Measurements from ENCODE around the gene EFNA4.
A peak's percentile ranks its signal among the peaks of the same experiment; 100 is the strongest.
"Not testable (repeated sequence)": the region's sequence is repeated elsewhere in the genome, so short reads cannot be mapped to it uniquely, and the experiment has no call there.

Gene EFNA4

GRCh38 chr1:155091071-155092051 is 27.8 kb downstream of the EFNA4 start:
- DNase-seq: no peak

DNA sequence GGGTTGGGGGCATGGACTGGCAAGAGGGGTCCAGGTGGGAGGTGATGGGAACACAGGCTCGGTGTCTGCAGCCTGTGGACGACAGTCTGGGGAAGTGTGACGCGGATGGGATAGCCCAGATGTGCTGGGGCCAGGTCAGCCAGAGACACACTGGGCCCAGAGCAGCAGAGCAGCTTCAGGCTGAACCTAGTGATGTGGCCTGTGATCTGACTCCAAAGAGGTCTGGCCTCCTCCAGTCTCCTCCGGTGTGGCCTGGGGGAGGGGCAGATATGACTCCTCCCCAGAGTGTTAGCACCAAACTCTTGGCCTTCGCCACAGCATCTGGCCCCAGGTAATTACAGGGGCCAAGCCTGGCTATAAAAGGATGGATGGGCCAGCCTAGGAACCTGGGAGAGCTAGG is 28.6 kb downstream of the EFNA4 start:
- no peak for DNase-seq

DNA sequence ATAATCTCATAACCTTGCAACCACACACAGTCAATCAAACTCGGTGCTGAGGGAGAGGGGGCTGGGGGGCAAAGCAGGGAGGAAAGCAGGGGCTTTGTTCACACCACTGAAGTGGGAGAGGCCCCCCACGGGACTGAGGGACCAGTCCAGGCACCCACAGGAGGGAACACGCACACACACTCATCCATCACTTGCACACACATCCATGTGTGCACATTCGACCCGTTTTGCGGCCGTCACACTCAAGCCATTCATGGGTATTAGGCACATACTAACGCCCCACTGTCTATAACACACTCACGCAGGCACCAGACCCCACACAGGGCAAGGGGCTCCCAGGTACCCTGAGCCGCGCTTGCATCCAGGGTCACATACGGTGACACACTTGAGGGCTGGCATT is 29.1 kb downstream of the EFNA4 start:
- no peak for DNase-seq

- no peak for DNase-seq
These were observed 30.5 kb downstream of the EFNA4 start for GRCh38 chr1:155093911-155094621.

GRCh38 chr1:155094622-155094948 is 31.0 kb downstream of the EFNA4 start:
- no peak for DNase-seq

DNA sequence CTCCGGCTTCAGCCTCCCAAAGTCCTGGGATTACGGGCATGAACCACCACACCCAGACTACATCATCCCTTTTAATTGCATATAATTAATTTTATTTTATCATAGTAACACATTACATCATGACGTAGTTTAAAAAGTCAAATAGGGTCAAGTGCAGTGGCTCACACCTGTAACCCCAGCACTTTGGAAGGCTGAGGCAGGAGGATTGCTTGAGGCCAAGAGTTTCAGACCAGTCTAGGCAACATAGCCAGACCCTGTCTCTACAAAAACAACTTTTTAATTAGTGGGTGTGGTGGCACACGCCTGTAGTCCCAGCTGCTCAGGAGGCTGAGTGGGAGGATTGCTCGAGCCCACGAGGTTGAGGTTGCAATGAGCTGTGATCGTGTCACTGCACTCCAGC is 35.8 kb downstream of the EFNA4 start:
- DNase-seq: no peak

DNA sequence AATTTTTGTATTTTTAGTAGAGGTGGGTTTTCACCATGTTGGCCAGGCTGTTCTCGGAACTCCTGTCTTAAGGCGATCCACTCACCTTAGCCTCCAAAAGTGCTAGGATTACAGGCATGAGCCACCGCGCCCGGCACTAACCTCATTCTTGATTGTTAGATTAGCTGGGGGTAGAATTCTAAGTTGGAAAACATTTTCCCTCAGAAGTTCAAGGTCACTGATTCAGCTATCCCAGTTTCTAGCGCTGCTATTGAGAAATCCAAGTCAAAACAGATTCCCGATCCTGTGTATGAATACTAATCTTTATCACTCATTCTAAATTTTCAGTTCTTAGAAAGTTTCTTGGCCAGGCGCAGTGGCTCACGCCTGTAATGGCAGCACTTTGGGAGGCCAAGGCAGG is 39.8 kb downstream of the EFNA4 start:
- no peak for DNase-seq

GRCh38 chr1:155104605-155105534 is 41.3 kb downstream of the EFNA4 start:
- no peak for DNase-seq

- no peak for DNase-seq
These were observed 42.1 kb downstream of the EFNA4 start for GRCh38 chr1:155105604-155106011.

GRCh38 chr1:155106862-155107261 is 43.3 kb downstream of the EFNA4 start:
- no peak for DNase-seq

GRCh38 chr1:155107309-155108264 is 44.0 kb downstream of the EFNA4 start:
- no peak for DNase-seq

GRCh38 chr1:155108296-155108695 is 44.8 kb downstream of the EFNA4 start:
- no peak for DNase-seq

GRCh38 chr1:155110381-155110780 is 46.8 kb downstream of the EFNA4 start:
- DNase-seq: no peak

DNA sequence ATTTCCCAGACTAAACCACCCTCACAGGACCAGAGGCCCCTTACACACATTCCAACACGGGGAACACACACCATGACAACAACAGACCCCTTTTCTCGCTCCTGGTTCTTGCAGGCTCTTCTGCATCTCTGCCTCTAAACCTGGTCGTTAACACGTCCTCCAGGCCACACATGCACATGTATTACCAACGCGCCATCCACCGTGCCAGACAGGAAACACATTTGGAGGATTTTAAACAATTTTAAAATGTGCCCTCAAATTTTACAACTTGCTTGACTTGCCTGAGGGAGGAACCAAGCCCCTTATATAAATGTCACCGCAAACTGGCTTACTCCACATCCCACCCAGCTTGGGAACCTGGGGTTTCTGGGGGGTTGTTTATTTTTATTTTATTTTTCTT is 47.3 kb downstream of the EFNA4 start:
- DNase-seq: no peak

GRCh38 chr1:155113450-155113980 is 50.0 kb downstream of the EFNA4 start:
- no peak for DNase-seq

- no peak for DNase-seq
These were observed 52.7 kb downstream of the EFNA4 start for GRCh38 chr1:155116113-155116764.

GRCh38 chr1:155117610-155118009 is 54.1 kb downstream of the EFNA4 start:
- peak; percentile 55 for DNase-seq

GRCh38 chr1:155118090-155118489 is 54.5 kb downstream of the EFNA4 start:
- not testable (repeated sequence) for DNase-seq
